Jurkat, Clone E6-1 (cell line): Measurements from ENCODE around the gene AEBP1. TPM values are rescaled to one million over a fixed set of nuclear protein-coding genes. Genes with fewer than 3 reads are reported as not detected.

Source experiments
- DNase-seq: peaks from one replicate; pipeline ENCODE4 v3.0.0-alpha.2; 2011; ENCODE audit warnings: low read depth, low spot score
- H3K4me3 ChIP-seq: 2 replicates; pipeline ENCODE4 v1.5.1; 2011; ENCODE audit warnings: mild to moderate bottlenecking, low read length, control low read depth, moderate library complexity
- polyA plus RNA-seq: library from polyadenylated mRNA; unstranded; fragments of >200 nt; gene quantifications from one replicate; pipeline ENCODE4 v1.2.1, GENCODE V29; 2012; ENCODE audit warnings: missing spikeins; ENCODE audit not compliant: insufficient read length, insufficient read depth

The AEBP1 gene
- 63.2 TPM for polyA plus RNA-seq

DNA sequence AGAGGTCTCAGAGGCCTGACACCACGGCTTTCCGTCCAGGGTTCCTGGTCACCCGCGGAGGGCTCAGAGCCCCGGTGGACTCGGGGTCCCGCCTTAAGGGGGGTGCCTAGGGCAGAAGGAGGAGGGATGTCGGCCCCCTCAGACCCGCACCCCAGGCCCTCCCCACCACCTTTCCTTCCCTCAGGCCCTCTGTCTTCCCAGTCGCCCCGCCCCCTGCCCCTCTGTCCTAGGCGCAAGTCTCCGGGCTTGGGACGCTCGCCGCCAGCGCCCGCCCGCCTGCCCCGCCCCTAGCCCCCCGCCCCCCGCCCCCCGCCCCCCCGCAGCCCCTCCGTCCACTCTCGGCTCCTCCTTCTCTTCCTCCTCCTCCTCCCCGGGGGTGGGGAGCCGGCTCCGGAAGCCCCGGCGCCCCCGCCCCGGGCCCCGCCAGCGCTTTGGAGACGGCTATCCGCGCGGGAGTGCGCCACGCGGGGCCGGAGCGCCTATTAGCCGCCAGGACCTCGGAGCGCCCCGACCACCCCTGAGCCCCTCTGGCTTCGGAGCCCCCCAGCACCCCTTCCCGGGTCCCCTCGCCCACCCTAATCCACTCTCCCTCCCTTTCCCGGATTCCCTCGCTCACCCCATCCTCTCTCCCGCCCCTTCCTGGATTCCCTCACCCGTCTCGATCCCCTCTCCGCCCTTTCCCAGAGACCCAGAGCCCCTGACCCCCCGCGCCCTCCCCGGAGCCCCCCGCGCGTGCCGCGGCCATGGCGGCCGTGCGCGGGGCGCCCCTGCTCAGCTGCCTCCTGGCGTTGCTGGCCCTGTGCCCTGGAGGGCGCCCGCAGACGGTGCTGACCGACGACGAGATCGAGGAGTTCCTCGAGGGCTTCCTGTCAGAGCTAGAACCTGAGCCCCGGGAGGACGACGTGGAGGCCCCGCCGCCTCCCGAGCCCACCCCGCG lies at the start of gene AEBP1:
Gene AEBP1 (plus strand): TSS at position 423 of the 937 bp plus-strand sequence. CDS start 321 bp downstream, at position 744.
- peak within 1 kb of the TSS; percentile 92 for H3K4me3 ChIP-seq
- no peak for DNase-seq

DNA sequence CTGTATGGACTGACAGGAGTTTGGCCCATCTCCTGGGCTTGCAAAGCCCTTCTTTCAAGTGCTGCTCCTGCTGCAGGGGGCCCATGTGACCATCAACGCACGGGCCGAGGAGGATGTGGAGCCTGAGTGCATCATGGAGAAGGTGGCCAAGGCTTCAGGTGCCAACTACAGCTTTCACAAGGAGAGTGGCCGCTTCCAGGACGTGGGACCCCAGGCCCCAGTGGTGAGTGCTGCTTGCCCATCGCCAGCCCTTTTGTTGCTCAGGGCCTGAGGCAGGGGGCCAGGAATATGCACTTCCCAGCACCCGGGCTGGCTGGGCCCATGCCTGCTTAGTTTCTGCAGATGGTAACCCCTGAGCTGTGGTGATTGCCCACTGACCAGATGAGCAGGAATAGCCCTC lies 47.5 kb upstream of the AEBP1 start:
- no peak for DNase-seq
- no peak overlapping the region for H3K4me3 ChIP-seq

GRCh38 chr7:44057181-44057848 lies 46.8 kb upstream of the AEBP1 start:
- no peak overlapping the region for H3K4me3 ChIP-seq
- no peak for DNase-seq

DNA sequence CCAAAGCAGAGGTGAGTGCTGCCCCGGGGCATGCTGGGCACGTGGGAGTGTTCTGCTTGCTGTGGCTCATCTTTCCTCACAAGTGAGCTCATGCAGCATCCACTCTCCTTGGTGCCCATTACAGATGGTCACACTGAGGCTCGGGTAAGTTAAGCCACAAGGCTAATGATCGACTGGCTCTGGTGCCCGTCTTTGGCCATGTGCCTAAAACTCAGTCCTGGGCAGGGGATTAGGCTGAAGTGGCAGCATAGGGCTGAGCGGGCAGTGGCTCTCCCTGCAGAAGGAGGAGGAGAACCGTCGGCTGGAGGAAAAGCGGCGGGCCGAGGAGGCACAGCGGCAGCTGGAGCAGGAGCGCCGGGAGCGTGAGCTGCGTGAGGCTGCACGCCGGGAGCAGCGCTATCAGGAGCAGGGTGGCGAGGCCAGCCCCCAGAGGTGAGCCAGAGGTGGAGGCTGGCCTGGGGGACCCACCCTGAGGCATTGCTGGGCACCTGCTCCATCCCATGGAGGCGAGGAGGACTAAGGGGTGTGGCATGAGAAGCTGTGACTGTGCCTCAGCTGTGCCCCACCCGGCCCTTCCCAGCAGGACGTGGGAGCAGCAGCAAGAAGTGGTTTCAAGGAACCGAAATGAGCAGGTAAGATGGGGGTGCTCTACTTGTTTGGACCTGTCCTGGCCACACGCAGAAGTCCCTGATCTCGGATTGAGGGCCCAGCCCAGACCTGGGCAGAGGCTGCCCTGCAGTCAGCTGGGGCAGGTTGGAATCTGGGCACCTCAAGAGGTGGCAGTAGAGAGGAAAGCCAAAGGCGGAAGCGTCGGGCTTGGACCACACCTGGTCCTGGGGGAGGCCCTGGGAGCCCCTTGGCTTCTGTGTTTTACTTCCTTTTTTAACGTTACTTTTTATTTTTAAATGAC lies 46.0 kb upstream of the AEBP1 start:
- DNase-seq, result no peak
- H3K4me3 ChIP-seq, result no peak overlapping the region

- DNase-seq, result no peak
- no peak overlapping the region for H3K4me3 ChIP-seq
Observed at GRCh38 chr7:44058759-44059218, 45.4 kb upstream of the AEBP1 start.

- DNase-seq, result no peak
- H3K4me3 ChIP-seq, result no peak overlapping the region
Observed at GRCh38 chr7:44059219-44060090, 44.7 kb upstream of the AEBP1 start.

DNA sequence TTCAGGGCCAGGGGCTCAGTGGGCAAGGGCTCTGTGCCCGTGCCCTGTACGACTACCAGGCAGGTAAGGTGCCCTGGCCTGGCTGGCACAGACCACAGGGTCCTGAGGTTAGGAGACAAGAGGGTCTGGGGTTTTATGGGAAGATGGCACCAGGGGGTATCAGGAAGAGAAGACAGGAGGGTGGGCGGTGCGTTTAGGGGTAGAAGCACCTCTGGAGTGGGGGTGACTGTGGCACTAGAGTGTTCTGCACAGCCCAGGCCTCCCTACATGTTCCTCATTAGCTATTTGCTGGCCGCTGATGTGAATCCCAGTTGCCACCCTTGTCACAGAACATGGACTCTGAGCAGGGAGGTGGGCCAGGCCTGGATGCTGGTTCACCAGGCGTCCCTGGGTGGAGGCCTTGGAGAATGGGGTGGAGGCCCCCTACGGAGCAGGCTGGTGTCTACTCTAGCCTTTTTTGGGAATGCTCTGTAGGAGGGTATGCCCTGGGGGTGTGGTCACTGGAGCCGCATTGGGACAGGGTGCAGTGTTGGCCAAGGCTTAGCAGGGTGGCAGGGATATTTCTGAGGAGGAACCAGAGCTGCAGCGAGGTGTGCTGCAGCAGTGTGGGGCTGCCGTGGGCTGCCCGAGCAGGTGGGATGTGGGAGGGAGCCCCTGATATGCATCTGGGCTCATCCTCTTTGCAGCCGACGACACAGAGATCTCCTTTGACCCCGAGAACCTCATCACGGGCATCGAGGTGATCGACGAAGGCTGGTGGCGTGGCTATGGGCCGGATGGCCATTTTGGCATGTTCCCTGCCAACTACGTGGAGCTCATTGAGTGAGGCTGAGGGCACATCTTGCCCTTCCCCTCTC lies 43.8 kb upstream of the AEBP1 start:
- H3K4me3 ChIP-seq, result no peak overlapping the region
- no peak for DNase-seq

- no peak overlapping the region for H3K4me3 ChIP-seq
- DNase-seq, result no peak
Observed at GRCh38 chr7:44060948-44061644, 43.0 kb upstream of the AEBP1 start.

DNA sequence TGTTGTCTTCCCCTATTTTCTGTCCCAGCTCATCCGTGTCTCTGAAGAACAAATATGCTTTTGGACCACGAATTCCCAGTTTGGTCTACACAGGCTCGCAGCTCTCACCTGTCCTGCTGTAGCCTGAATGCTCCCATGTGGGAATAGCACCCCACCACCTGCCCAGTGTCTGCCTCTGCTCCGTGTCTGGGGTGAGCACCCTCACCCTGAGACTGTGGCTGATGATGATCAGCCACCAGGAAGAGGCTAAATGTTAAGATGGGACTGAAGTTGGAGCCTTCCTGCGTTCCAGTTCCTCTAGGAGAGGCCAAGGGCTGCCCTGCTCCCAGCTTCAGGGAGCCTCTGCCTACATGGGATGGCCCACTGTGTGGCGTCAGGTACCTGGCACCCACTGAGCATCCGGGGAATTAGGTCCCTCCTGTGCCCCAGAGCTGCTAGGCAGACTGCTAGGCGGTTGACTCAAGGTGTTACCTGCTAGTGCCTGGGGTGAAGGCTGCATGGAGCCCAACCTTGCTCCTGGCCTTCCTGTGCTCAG lies 42.4 kb upstream of the AEBP1 start:
- H3K4me3 ChIP-seq, result no peak overlapping the region
- DNase-seq, result no peak

GRCh38 chr7:44062180-44062902 lies 41.8 kb upstream of the AEBP1 start:
- DNase-seq, result no peak

DNA sequence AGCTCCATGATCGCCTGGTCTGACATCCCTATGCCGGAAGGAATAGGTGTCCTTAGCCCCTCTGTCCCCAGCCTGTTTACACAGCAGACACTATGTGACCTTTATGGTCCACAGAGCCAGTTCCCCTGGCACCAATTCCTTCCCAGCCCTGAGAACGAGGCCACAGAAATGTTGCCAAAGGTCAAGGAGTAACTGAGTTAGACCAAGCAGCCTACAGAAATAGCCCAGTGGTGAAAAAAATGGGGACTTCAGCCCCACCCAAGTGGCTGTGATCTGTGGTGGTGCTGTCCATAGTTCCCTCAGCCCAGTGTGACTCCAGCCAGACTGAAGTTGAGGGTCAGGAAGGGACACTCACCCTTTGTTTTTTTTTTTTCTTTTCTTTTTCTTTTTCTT lies 41.2 kb upstream of the AEBP1 start:
- no peak for DNase-seq
- H3K4me3 ChIP-seq, result no peak overlapping the region

More at GRCh38 chr7:44062180-44062902, 41.8 kb upstream of the AEBP1 start:
- no peak overlapping the region for H3K4me3 ChIP-seq

- DNase-seq, result no peak
- no peak overlapping the region for H3K4me3 ChIP-seq
Observed at GRCh38 chr7:44063547-44063893, 40.6 kb upstream of the AEBP1 start.

GRCh38 chr7:44063894-44064651 lies 40.1 kb upstream of the AEBP1 start:
- no peak overlapping the region for H3K4me3 ChIP-seq
- DNase-seq, result no peak

GRCh38 chr7:44064791-44065430 lies 39.2 kb upstream of the AEBP1 start:
- H3K4me3 ChIP-seq, result no peak overlapping the region
- DNase-seq, result no peak
